Activated CD8-positive, alpha-beta memory T cell treated with anti-CD3 and anti-CD28 coated beads for 1 hour (primary cell): ENCODE data around the gene SUFU.

ENCODE experiments used
- DNase-seq, 2 donors: peaks; one replicate each; pipeline ENCODE4 v3.0.0-alpha.2; 2020; ENCODE audit warnings: low read depth in 1 of 2; ENCODE audit errors: extremely low read depth in 1 of 2

SUFU gene

GRCh38 chr10:102647443-102648268, 143.9 kb downstream of the SUFU start:
- no peak for DNase-seq

GRCh38 chr10:102648269-102648888, 144.6 kb downstream of the SUFU start:
- no peak for DNase-seq

GRCh38 chr10:102648889-102649796, 145.4 kb downstream of the SUFU start:
- DNase-seq: no peak

GRCh38 chr10:102649797-102650654, 146.3 kb downstream of the SUFU start:
- DNase-seq: no peak

GRCh38 chr10:102650655-102651454, 147.1 kb downstream of the SUFU start:
- DNase-seq: no peak

GRCh38 chr10:102651455-102652169, 147.8 kb downstream of the SUFU start:
- no peak for DNase-seq

- DNase-seq: no peak
Measured at GRCh38 chr10:102652170-102652916, 148.6 kb downstream of the SUFU start.

- DNase-seq: no peak
Measured at GRCh38 chr10:102653060-102653459, 149.3 kb downstream of the SUFU start.

GRCh38 chr10:102654566-102654965, 150.8 kb downstream of the SUFU start:
- no peak for DNase-seq

GRCh38 chr10:102654969-102655368, 151.2 kb downstream of the SUFU start:
- no peak for DNase-seq

- DNase-seq: no peak
Measured at GRCh38 chr10:102656026-102656425, 152.3 kb downstream of the SUFU start.

GRCh38 chr10:102656791-102657371, 153.1 kb downstream of the SUFU start:
- DNase-seq: no peak

- no peak for DNase-seq
Measured at GRCh38 chr10:102657451-102657850, 153.7 kb downstream of the SUFU start.

GRCh38 chr10:102657984-102658724, 154.4 kb downstream of the SUFU start:
- DNase-seq: no peak

GRCh38 chr10:102658802-102659201, 155.0 kb downstream of the SUFU start:
- DNase-seq: no peak

- DNase-seq: peak in 1 of 2 donors; percentile 30
Measured at GRCh38 chr10:102660888-102661657, 157.3 kb downstream of the SUFU start.

GRCh38 chr10:102661658-102662028, 157.9 kb downstream of the SUFU start:
- no peak for DNase-seq
